Measurements from ENCODE around the gene ALKBH3. TPM values are rescaled to one million over a fixed set of nuclear protein-coding genes. Genes with fewer than 3 reads are reported as not detected.

Gene ALKBH3
- 45.1 and 59.2 TPM in 2 replicates for total RNA-seq

GRCh38 chr11:43880640-43881159 is at the start of gene ALKBH3:
ALKBH3 (plus strand) TSS chr11:43880831; CDS start chr11:43882653, 1,822 bp downstream.

Other genes with a start within 250 kb of the ALKBH3 start
- gene HSD17B12, start 200.1 kb upstream of the ALKBH3 start, total RNA-seq, result 91.2 and 96.7 TPM in 2 replicates
- 3.6 and 4.2 TPM in 2 replicates for gene C11orf96, start 61.8 kb downstream of the ALKBH3 start, total RNA-seq
- not detected in 2 replicates for gene ACCSL, start 167.2 kb downstream of the ALKBH3 start, total RNA-seq
- 7.5 and 10.8 TPM in 2 replicates for gene ACCS, start 185.4 kb downstream of the ALKBH3 start, total RNA-seq
- 120 and 149 TPM in 2 replicates for gene EXT2, start 214.8 kb downstream of the ALKBH3 start, total RNA-seq